ENCODE data around the gene SLC30A10. TPM values are rescaled to one million over a fixed set of nuclear protein-coding genes. Genes with fewer than 3 reads are reported as not detected.
"Not testable (repeated sequence)": the region's sequence is repeated elsewhere in the genome, so short reads cannot be mapped to it uniquely, and the experiment has no call there.

Gene SLC30A10
- total and polyA plus RNA-seq, 12 donors = 0.15 to 0.56 (median 0.23) TPM; not detected in 4

DNA sequence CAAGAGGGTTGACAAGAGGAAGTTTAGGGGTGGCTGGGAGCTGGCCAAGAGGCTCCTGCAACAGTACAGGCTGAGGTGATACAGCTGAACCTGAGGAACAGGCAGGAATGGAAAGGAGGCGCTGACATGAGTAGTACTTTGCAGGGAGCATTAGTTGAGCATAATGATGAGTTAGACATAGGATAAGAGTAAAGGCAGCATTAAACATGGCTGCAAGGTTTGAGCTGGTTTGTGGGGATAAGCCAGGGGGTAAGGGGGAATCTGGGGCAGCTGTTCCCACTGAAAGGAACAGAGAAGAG is 20.6 kb downstream of the SLC30A10 start:
- no peak for ATAC-seq
- no peak overlapping the region for H3K27ac ChIP-seq
- H3K4me3 ChIP-seq = no peak overlapping the region
- no peaks in the 10 kb centered on the region for H3K36me3 ChIP-seq
- TF ChIP-seq, protein P1, sequence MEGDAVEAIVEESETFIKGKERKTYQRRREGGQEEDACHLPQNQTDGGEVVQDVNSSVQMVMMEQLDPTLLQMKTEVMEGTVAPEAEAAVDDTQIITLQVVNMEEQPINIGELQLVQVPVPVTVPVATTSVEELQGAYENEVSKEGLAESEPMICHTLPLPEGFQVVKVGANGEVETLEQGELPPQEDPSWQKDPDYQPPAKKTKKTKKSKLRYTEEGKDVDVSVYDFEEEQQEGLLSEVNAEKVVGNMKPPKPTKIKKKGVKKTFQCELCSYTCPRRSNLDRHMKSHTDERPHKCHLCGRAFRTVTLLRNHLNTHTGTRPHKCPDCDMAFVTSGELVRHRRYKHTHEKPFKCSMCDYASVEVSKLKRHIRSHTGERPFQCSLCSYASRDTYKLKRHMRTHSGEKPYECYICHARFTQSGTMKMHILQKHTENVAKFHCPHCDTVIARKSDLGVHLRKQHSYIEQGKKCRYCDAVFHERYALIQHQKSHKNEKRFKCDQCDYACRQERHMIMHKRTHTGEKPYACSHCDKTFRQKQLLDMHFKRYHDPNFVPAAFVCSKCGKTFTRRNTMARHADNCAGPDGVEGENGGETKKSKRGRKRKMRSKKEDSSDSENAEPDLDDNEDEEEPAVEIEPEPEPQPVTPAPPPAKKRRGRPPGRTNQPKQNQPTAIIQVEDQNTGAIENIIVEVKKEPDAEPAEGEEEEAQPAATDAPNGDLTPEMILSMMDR (IDR thresholded peaks at IDR 0.05) = no peak
- DNase-seq = no peak
- no peaks in the 10 kb centered on the region for H3K9me3 ChIP-seq
- intact Hi-C loops (cut with DNase I) = no loop called here
- H3K4me1 ChIP-seq = no peaks in the 10 kb centered on the region
- 67 to 78% methylated on average over 1 of the region's 1 CpG for WGBS, 2 donors
- H3K27me3 ChIP-seq = peaks cover 0 to 4% (median 0%) of the 10 kb centered on the region in 7 donors

DNA sequence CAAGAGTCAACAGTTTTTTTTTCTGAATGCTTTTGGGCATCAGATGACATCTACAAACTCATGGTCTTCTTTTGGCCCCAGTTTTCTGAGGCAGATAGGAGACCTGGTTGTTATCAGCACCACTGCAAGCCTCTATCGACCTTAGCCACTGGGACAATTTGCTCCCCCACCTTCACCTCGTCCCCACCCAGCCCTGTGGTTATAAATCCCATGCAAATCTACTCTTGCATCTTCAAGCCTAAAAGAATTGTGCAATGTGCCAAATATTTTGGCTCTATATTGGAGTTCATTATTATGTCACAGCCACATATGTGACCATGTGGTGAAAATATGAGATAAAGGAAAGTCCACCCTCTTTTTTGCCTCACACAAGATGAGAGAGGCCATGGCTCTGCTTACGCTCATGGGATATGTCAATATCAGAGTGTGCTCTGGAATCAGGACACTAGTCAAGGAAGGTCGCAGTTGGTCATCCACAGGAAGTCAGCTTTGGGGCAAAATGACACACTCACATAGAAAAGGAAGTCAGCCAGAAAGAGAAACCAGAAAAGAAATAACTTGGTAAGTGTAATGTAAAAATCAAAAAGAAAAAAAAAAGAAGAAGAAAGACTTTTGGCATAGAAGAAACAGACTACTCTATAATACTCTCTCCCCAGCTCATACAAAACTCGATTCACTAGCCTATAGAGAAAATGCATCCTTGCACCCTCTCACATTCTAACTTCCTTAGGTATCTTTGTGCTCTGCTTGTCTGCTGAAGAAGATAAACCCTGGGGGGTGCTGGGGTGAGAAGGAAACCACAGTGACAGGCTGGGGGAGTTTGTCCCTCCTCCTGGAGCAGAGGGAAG is 21.2 kb downstream of the SLC30A10 start:
- H3K36me3 ChIP-seq = no peaks in the 10 kb centered on the region
- no peak overlapping the region for H3K27ac ChIP-seq
- H3K27me3 ChIP-seq = peaks cover 0 to 4% (median 0%) of the 10 kb centered on the region in 7 donors
- TF ChIP-seq, protein P1 (IDR thresholded peaks at IDR 0.05) = no peak
- H3K9me3 ChIP-seq = no peaks in the 10 kb centered on the region
- 45 to 56% methylated on average over 5 of the region's 5 CpGs for WGBS, 2 donors
- DNase-seq (no peak), ATAC-seq (peak in 1 of 8 donors; percentile 33)
- intact Hi-C loops (cut with DNase I) = no loop called here
- no peaks in the 10 kb centered on the region for H3K4me1 ChIP-seq
- no peak overlapping the region for H3K4me3 ChIP-seq

DNA sequence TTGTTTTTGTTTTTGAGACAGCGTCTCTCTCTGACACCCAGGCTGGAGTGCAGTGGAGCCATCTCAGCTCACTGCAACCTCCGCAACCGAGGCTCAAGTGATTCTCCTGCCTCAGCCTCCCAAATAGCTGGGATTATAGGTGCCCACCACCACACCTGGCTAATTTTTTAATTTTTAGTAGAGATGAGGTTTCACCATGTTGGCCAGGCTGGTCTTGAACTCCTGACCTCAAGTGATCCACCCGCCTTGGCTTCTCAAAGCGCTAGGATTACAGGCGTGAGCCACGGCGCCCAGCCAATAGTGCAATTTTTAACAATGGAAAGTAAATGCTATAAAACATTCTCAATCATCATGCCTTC is 21.8 kb downstream of the SLC30A10 start:
- ATAC-seq; H3K4me3 ChIP-seq; H3K27me3 ChIP-seq; H3K9me3 ChIP-seq; H3K27ac ChIP-seq; DNase-seq; H3K4me1 ChIP-seq; intact Hi-C loops (cut with DNase I); H3K36me3 ChIP-seq: not testable (repeated sequence)
- 95% methylated on average over 8 of the region's 8 CpGs for WGBS, 2 donors

DNA sequence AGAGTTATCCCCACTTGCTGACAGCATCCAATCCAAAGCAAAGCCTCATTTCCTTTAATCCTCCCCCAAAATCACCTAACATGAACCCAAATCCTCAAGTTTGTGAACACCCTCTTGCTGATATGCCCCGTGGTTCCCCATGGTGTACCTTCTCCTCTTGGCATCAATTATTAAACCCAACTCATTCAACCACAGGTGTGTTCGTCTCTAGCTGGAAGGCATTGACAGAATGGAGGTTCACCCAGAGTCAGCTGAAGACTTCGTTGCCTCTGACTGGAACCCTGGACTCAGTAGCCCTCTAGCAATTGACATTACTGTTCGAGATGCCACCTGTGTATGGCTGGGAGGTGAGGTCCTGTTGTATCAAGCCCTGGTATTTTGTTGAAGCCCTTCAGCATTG is 22.8 kb downstream of the SLC30A10 start:
- peaks cover 0 to 4% (median 0%) of the 10 kb centered on the region in 7 donors for H3K27me3 ChIP-seq

DNA sequence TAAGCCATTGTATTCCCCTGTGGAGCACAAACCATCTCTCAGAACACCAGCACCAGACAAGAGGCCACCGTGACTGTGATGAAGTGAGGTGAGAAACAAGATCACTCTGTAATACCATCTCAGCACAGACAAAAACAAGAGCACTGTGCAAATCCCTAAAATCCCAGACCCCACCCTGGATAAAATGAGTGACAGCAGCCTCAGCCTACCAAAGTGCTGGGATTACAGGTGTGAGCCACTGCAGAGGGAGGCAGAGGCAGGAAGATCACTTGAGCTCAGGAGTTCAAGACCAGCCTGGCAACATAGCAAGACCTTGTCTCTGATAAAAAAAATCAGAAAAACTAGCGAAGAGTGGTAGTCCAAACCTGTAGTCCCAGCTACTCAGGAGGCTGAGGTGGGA is 23.4 kb downstream of the SLC30A10 start:
- TF ChIP-seq, protein P1 (IDR thresholded peaks at IDR 0.05) = no peak
- 60 to 89% methylated on average over 2 of the region's 2 CpGs for WGBS, 2 donors
- H3K27me3 ChIP-seq = peaks cover 0 to 4% (median 0%) of the 10 kb centered on the region in 7 donors
- no peaks in the 10 kb centered on the region for H3K36me3 ChIP-seq
- intact Hi-C loops (cut with DNase I) = no loop called here
- H3K4me3 ChIP-seq = no peak overlapping the region
- H3K9me3 ChIP-seq = no peaks in the 10 kb centered on the region
- ATAC-seq = no peak
- no peaks in the 10 kb centered on the region for H3K4me1 ChIP-seq
- H3K27ac ChIP-seq = no peak overlapping the region
- no peak for DNase-seq

More for the DNA sequence above, 22.8 kb downstream of the SLC30A10 start:
- no peak for ATAC-seq
- no peaks in the 10 kb centered on the region for H3K36me3 ChIP-seq
- no peak overlapping the region for H3K27ac ChIP-seq
- DNase-seq = no peak
- H3K4me1 ChIP-seq = no peaks in the 10 kb centered on the region
- TF ChIP-seq, protein P1 (IDR thresholded peaks at IDR 0.05) = no peak
- H3K4me3 ChIP-seq = no peak overlapping the region
- WGBS, 2 donors = 85 to 89% methylated on average over 4 of the region's 4 CpGs
- no peaks in the 10 kb centered on the region for H3K9me3 ChIP-seq
- intact Hi-C loops (cut with DNase I) = no loop called here
